DMS 273 (cell line): ENCODE results near the gene FNDC3B.
A peak's percentile ranks its signal among the peaks of the same experiment; 100 is the strongest.

ENCODE experiments used
- DNase-seq: peaks from one replicate; lab custom pipeline; 2025; ENCODE audit not compliant: unreplicated experiment; lab: John Stamatoyannopoulos, UW

The FNDC3B gene

DNA sequence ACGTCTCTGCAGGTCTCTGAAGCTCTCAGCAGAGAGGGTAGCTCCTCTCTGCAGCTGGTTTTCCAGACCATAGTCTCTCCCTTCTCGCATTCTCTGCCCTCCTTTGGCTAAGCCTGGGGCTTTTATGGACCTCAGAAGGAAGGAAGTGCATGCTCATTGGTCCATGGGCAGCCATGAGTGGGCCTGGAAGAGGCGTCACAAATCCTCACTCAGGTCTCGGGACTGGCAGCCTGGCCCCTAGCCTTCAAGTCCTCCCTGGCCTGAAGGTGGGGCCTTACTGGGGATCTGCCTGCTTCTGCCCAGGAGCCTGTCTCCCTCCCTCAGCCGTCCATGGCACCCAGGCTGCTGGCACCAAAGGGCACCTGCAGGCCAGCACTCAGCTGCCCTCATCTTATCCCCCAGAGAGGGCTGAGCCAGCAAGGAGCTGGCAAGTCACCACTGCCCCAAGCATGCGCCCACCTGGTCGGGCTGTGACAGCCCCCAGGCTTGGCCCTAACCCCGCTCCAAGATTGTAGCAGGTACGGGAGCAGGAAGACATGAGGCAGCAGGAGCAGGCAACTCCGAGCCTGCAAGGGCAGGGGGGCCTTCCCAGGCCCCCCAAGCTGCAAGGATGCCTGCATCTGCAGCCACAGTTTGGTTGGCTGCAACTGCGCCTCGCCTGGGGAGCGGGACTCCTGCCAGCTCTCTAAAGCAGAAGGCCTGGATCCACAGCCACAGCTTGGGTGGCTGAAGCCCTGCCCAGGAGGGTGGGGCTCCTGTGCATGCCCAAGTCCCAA is 371.5 kb downstream of the FNDC3B start:
- DNase-seq: no peak

GRCh38 chr3:172411478-172411947 is 372.1 kb downstream of the FNDC3B start:
- DNase-seq: no peak

DNA sequence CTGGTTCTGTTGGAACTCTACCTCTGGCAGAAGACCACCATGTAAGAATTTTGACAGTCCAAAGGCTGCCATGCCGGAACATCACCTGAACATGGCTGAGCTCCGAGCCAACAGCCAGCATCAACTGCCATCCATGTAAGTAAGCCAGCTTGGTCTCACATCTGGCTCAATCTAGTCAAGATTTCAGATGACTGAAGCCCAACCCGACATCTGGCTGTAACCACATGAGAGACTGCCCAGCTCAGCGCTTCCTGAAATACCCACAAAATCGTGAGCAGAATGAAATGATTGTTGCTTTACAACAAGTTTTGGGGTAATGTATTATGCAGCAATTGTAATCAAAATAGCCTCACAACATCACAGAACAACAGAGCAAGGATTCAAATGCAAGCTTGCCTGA is 375.9 kb downstream of the FNDC3B start:
- no peak for DNase-seq

GRCh38 chr3:172437713-172438112 is 398.3 kb downstream of the FNDC3B start:
- DNase-seq: no peak

- no peak for DNase-seq
Measured at GRCh38 chr3:172438186-172438585, 398.8 kb downstream of the FNDC3B start.

- no peak for DNase-seq
Measured at GRCh38 chr3:172441581-172441980, 402.2 kb downstream of the FNDC3B start.

DNA sequence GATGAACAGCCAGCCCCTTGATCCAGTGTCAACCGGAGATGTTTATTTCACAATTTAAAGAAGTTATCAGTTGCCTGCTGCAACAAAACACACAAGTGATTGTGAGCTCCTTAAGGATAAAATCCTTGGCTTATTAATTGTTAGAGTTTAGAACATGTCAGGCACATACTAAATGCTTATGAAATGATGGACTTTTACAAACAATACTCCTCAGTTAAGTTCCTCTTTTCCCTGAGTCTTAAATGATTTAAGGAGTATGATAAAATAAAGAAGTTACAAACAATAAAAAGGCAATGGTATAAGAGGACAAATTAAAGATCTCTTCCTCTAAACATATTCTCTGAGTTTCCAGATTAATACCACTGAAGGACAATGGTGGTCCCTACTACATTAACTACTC is 403.2 kb downstream of the FNDC3B start:
- no peak for DNase-seq

DNA sequence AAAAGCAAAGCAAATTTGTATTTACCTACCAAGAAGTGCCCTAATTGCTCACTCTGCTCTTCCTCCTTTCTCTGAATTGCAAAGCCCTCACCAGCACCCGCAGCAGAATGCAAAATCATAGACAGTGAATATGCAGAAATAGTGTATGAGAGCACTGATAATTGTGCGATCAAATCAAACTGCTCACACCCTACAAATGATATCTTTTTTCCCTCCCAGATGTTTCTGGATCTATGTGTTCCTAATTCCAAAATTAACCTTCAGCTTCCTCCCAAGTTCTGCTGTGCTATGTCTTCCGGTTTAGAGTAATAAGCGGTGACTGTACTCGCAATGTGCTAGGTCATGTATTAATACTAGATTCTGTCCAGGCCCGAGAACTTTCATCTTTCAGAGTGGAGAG is 405.4 kb downstream of the FNDC3B start:
- DNase-seq: no peak

GRCh38 chr3:172446198-172446597 is 406.8 kb downstream of the FNDC3B start:
- no peak for DNase-seq

- peak; percentile 32 for DNase-seq
Measured at GRCh38 chr3:172447611-172448579, 408.5 kb downstream of the FNDC3B start, which contains the start of gene GHSR. Gene GHSR, minus strand, starts transcription at chr3:172448456. Its CDS starts 43 bp downstream, at chr3:172448413.

DNA sequence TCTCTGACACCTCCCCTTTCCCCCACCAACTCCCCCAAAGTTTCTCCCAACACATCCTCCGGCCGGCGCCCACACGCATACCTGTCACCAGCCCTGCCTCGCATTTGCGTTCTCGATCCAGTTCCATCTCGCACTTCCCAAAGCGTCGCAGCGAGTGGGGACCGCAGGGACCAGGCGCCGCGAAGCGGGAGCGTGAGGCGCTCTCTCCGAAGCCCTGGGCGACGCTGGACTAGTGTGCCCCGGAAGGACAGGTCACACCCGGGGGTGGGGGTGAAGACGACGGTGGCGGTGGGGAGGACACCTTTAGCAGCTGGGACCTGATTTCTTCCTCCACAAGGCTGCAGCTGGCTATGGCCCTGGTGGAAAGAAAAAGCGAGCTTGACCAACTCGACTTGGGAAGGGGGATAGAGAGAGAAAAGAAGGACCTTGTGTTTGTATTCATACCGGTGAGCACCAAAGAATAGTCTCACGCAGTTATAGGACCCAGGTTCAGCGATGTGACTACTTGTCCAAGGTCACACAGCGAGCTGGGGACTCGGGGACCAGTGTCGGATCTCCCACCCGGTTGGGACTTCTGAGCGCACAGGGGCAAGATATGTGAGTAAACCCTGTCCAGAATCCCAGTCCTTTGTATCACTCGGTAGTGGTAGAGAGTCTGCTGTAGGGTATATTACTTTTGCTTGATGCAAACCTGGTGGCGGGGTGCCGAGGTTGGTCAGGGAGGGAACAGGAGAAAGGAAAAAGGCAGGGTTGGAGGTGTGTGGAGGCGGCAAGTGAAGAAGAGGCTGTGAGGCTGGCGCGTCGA is 409.5 kb downstream of the FNDC3B start:
- peak; percentile 43 for DNase-seq

DNA sequence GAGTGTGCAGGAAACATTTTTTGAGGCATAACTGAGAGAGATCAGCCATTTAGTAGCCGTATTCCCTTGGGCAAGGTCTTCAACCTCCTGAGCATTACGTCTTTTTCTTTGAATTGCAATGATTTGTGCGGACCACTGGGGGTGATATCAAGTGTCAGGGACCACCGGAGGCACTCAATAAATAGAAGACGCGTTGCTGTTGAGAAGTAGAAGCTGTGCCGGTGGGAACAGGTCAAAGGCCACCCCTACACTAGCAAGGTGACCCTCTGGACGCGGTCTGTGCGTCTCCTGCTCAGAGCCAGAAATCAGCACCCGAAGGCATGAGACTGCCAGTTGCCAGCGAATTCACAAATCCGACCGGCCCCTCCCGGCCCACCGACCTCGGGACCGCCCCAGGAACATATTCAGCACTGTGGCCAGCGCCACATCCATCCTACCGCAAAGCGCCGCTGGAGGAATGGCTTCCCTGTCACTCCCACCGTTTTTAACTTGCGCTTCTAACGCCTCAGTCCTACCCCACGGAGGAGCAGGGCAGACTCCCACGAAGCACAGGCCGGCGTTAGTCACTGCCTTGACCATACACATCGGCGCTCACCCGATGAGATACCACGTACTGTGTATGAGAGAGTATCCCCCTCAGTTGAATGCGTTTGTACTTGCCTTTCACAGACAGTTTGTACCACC is 410.2 kb downstream of the FNDC3B start:
- peak; percentile 67 for DNase-seq
